IMR-90 (cell line): ENCODE results near the gene UBE2E2. TPM values are rescaled to one million over a fixed set of nuclear protein-coding genes. Genes with fewer than 3 reads are reported as not detected.

ENCODE experiments used
- ATAC-seq: fragments of 200-7000 bp; cut with Tn5 transposase; 2 replicates; pipeline ENCODE4 v1.9.1; 2020; ENCODE audit warnings: low read depth, mild to moderate bottlenecking, moderate library complexity
- BruUV-seq: library from RNA; stranded (reverse); fragments of 400-500 nt; replicated peaks from 2 replicates; lab custom pipeline; 2021; lab: Mats Ljungman, UMichigan
- CTCF ChIA-PET: fragments of 300-600 bp; formaldehyde crosslinking; extraction: SDS; loops from one replicate; lab custom pipeline; 2021; ENCODE audit warnings: antibody characterized with exemption; lab: Yijun Ruan, JAX
- POLR2A ChIA-PET: fragments of 300-600 bp; sonication (Branson Sonifier 250); formaldehyde crosslinking; loops from one replicate; lab custom pipeline; 2022; ENCODE audit warnings: antibody characterized with exemption; ENCODE audit not compliant: unreplicated experiment; lab: Charles Lee
- DNase-seq: peaks from one replicate; pipeline ENCODE4 v3.0.0; 2013
- H2AFZ ChIP-seq: replicated peaks from 2 replicates; pipeline ENCODE3; 2013; ENCODE audit warnings: low read length, mild to moderate bottlenecking; ENCODE audit not compliant: poor library complexity
- H2AK5ac ChIP-seq: 2 replicates; pipeline ENCODE4 v1.6.1; 2013; ENCODE audit warnings: low read depth, low read length, inconsistent platforms
- H2AK9ac ChIP-seq: replicated peaks from 2 replicates; pipeline ENCODE3; 2013; ENCODE audit warnings: mild to moderate bottlenecking, low read depth, low read length, moderate library complexity; ENCODE audit not compliant: poor library complexity
- H2BK120ac ChIP-seq: 2 replicates; pipeline ENCODE4 v1.6.1; 2013; ENCODE audit warnings: low read depth, low read length, inconsistent platforms
- H2BK15ac ChIP-seq: 3 replicates; pipeline ENCODE4 v1.6.1; 2013; ENCODE audit warnings: low read depth, low read length, inconsistent platforms
- H2BK20ac ChIP-seq: 2 replicates; pipeline ENCODE4 v1.6.1; 2013; ENCODE audit warnings: low read depth, mild to moderate bottlenecking, inconsistent platforms, low read length, moderate library complexity
- H2BK5ac ChIP-seq: 2 replicates; pipeline ENCODE4 v1.6.1; 2013; ENCODE audit warnings: mild to moderate bottlenecking, low read depth, low read length, inconsistent platforms; ENCODE audit not compliant: poor library complexity, severe bottlenecking
- H3K14ac ChIP-seq: replicated peaks from 2 replicates; pipeline ENCODE4 v1.6.1; 2013; ENCODE audit warnings: low read depth, low read length, inconsistent platforms
- H3K18ac ChIP-seq: 2 replicates; pipeline ENCODE4 v1.6.1; 2013; ENCODE audit warnings: low read depth, low read length, control low read depth
- H3K23ac ChIP-seq: 2 replicates; pipeline ENCODE4 v1.6.1; 2013; ENCODE audit warnings: low read depth, low read length, inconsistent platforms
- H3K27ac ChIP-seq: 2 replicates; pipeline ENCODE4 v1.5.1; 2013; ENCODE audit warnings: mild to moderate bottlenecking, control low read depth, low read length; ENCODE audit not compliant: insufficient read depth
- H3K27me3 ChIP-seq: 2 replicates; pipeline ENCODE4 v1.6.1; 2013; ENCODE audit warnings: low read length; ENCODE audit not compliant: control insufficient read depth, insufficient read depth
- H3K36me3 ChIP-seq: 2 replicates; pipeline ENCODE4 v1.6.1; 2013; ENCODE audit warnings: low read length, mixed read lengths; ENCODE audit not compliant: control insufficient read depth, insufficient read depth
- H3K4ac ChIP-seq: 2 replicates; pipeline ENCODE4 v1.6.1; 2013; ENCODE audit warnings: low read depth, low read length, inconsistent platforms
- H3K4me1 ChIP-seq: 2 replicates; pipeline ENCODE4 v1.6.1; 2013; ENCODE audit warnings: low read length, mixed read lengths; ENCODE audit not compliant: control insufficient read depth, insufficient read depth
- H3K4me2 ChIP-seq: 2 replicates; pipeline ENCODE4 v1.6.1; 2013; ENCODE audit warnings: low read depth, mild to moderate bottlenecking, control low read depth, low read length, moderate library complexity
- H3K4me3 ChIP-seq: 2 replicates; pipeline ENCODE4 v1.5.1; 2013; ENCODE audit warnings: low read depth, mild to moderate bottlenecking, control low read depth, low read length, moderate library complexity; ENCODE audit not compliant: insufficient read depth
- H3K56ac ChIP-seq: 2 replicates; pipeline ENCODE4 v1.6.1; 2013; ENCODE audit warnings: low read length, inconsistent platforms; ENCODE audit not compliant: insufficient read depth; ENCODE audit errors: extremely low read depth
- H3K79me1 ChIP-seq, 2 experiments: 2 replicates each; pipeline ENCODE4 v1.6.1; 2013; ENCODE audit warnings: low read length in 2 of 2, inconsistent platforms in 1 of 2, low read depth in 1 of 2
- H3K9ac ChIP-seq: 2 replicates; pipeline ENCODE4 v1.6.1; 2013; ENCODE audit warnings: low read depth, low read length, control low read depth
- H3K9me1 ChIP-seq: 2 replicates; pipeline ENCODE4 v1.6.1; 2013; ENCODE audit warnings: low read length, inconsistent platforms; ENCODE audit not compliant: insufficient read depth
- H3K9me3 ChIP-seq: 2 replicates; pipeline ENCODE4 v1.6.1; 2013; ENCODE audit warnings: low read length; ENCODE audit not compliant: control insufficient read depth, insufficient read depth
- H4K20me1 ChIP-seq: 2 replicates; pipeline ENCODE4 v1.6.1; 2013; ENCODE audit warnings: low read length, inconsistent platforms; ENCODE audit not compliant: insufficient read depth
- H4K5ac ChIP-seq: 2 replicates; pipeline ENCODE4 v1.6.1; 2013; ENCODE audit warnings: mild to moderate bottlenecking, low read depth, low read length, control low read depth
- H4K8ac ChIP-seq, 2 experiments: 2 replicates each; pipeline ENCODE4 v1.6.1; 2013; ENCODE audit warnings: low read depth in 2 of 2, low read length in 2 of 2, control low read depth in 1 of 2, inconsistent platforms in 1 of 2
- H4K91ac ChIP-seq: 2 replicates; pipeline ENCODE4 v1.6.1; 2013; ENCODE audit warnings: low read depth, low read length, inconsistent platforms; ENCODE audit not compliant: insufficient read depth
- FOS ChIP-seq: fragments of 150-350 bp; IDR thresholded peaks from 2 replicates; pipeline ENCODE4 v1.6.1; 2016; ENCODE audit warnings: low read depth, low read length
- MAFK ChIP-seq: IDR thresholded peaks from 2 replicates; pipeline ENCODE4 v1.6.1; 2012; ENCODE audit warnings: low read depth, low read length, improper control_type of control experiment
- NFE2L2 ChIP-seq: fragments of 150-350 bp; IDR thresholded peaks from 2 replicates; pipeline ENCODE4 v1.6.1; 2016; ENCODE audit warnings: low read depth, mild to moderate bottlenecking, low read length
- RAD21 ChIP-seq: IDR thresholded peaks from 2 replicates; pipeline ENCODE4 v1.6.1; 2012; ENCODE audit warnings: low read length, improper control_type of control experiment
- WGBS, 2 experiments: methylation state at CpG; one replicate each; pipeline versions ENCODE4 v1.1.5 to v1.1.7; 2013; ENCODE audit warnings: missing lambda C conversion rate in 2 of 2; ENCODE audit not compliant: insufficient read length in 1 of 2; ENCODE audit errors: extremely low coverage in 2 of 2; 5-methylcytosine and 5-hydroxymethylcytosine counted together
- dilution Hi-C: fragments of 300-500 bp; cut with HindIII; formaldehyde crosslinking; loops from one replicate; pipeline ENCODE4 v1.14.3; 2018; ENCODE audit warnings: low sequenced_read_pairs; ENCODE audit not compliant: unreplicated experiment
- in situ Hi-C: fragments of 300-500 bp; cut with MboI; formaldehyde crosslinking; loops from 3 replicates; pipeline ENCODE4 v1.14.3; 2019; ENCODE audit warnings: low sequenced_read_pairs, inconsistent platforms, mixed read lengths
- intact Hi-C: fragments of 100-400 bp; cut with micrococcal nuclease; formaldehyde crosslinking; loops from 2 replicates; pipeline ENCODE4 v1.10.0; 2022
- polyA plus RNA-seq, 3 experiments: library from polyadenylated mRNA; depleted of rRNA; stranded (reverse); fragments of >200 nt; gene quantifications; 2 replicates each; pipeline ENCODE4 v1.2.3, GENCODE V29; 2012; ENCODE audit warnings: low replicate concordance in 1 of 3
- total RNA-seq: library from RNA; depleted of rRNA; stranded (reverse); fragments of >200 nt; gene quantifications from 2 replicates; pipeline ENCODE4 v1.2.3, GENCODE V29; 2012
- TF ChIP-seq, protein P1 (sequence below): conservative IDR thresholded peaks from 2 replicates; pipeline ENCODE4 v1.5.1; 2012; ENCODE audit warnings: mild to moderate bottlenecking, low read depth, low read length, improper control_type of control experiment

The UBE2E2 gene
- total and polyA plus RNA-seq, 2 of the 4 experiments (the other 2 are of a cell fraction) = 18.6 to 32.7 TPM

DNA sequence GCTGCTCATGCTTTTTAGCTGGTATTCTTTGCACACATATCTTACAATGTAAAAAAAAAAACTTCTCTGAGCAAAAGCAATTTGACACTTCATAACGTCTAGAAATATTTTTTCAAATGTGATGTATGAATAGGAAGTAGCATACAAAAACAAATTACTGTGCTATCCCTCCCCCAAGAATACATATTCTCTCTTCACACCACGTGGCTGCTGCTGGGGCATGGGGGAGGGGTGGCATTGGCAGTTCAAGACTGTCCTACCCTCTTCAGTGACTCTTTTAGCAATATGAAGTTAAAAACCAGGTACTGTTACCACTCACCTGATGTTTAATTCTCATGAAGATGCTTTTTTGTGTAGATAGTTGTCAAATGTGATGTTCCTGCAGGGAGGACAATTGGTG, 85.6 kb downstream of the UBE2E2 start:
- Histone ChIP-seq H3K27me3 (no peaks in the 10 kb centered on the region), H4K20me1 (no peaks in the 10 kb centered on the region; the same call in 1 of the 2 replicates), H4K91ac (no peak overlapping the region), H2BK5ac (no peak overlapping the region), H3K4me3 (no peak overlapping the region), H3K56ac (no peak overlapping the region), H2AFZ (no peak overlapping the region), H3K4ac (no peak overlapping the region), H2BK20ac (no peak overlapping the region), H2BK120ac (no peak overlapping the region), H3K9me1 (0 out of 2 replicates have a peak, but pooled peaks cover 4% of the 10 kb centered on the region), H3K23ac (no peak overlapping the region), H2BK15ac (no peak overlapping the region), H3K9ac (no peak overlapping the region), H3K27ac (no peak overlapping the region), H3K4me1 (no peaks in the 10 kb centered on the region), H3K14ac (no peak overlapping the region), H2AK5ac (no peak overlapping the region), H2AK9ac (no peak overlapping the region), H4K8ac (no peak overlapping the region), H3K9me3 (no peaks in the 10 kb centered on the region), H3K79me1 (peaks cover 0 to 11% of the 10 kb centered on the region in 2 experiments; a peak in 1 of 4 replicates), H3K18ac (no peak overlapping the region), H4K5ac (no peak overlapping the region), H3K4me2 (no peak overlapping the region), H3K36me3 (no peaks in the 10 kb centered on the region)
- TF ChIP-seq NFE2L2 (no peak), MAFK (no peak), RAD21 (no peak), FOS (no peak)
- TF ChIP-seq, protein P1, sequence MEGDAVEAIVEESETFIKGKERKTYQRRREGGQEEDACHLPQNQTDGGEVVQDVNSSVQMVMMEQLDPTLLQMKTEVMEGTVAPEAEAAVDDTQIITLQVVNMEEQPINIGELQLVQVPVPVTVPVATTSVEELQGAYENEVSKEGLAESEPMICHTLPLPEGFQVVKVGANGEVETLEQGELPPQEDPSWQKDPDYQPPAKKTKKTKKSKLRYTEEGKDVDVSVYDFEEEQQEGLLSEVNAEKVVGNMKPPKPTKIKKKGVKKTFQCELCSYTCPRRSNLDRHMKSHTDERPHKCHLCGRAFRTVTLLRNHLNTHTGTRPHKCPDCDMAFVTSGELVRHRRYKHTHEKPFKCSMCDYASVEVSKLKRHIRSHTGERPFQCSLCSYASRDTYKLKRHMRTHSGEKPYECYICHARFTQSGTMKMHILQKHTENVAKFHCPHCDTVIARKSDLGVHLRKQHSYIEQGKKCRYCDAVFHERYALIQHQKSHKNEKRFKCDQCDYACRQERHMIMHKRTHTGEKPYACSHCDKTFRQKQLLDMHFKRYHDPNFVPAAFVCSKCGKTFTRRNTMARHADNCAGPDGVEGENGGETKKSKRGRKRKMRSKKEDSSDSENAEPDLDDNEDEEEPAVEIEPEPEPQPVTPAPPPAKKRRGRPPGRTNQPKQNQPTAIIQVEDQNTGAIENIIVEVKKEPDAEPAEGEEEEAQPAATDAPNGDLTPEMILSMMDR = no peak
- in situ Hi-C loops = no loop called here
- WGBS, 2 experiments = no CpG with 5 or more reads among the region's 2 CpGs
- BruUV-seq = no TSS peak
- DNase-seq (no peak), ATAC-seq (no peak)
- intact Hi-C loops = loop anchor here (10.0 kb wide), 1 partner anchor 656 kb away; the partner anchor contains the start of gene NR1D2
- CTCF ChIA-PET = no interaction called here
- POLR2A ChIA-PET = no interaction called here
- dilution Hi-C loops = no loop called here
